CD8-positive, alpha-beta memory T cell (primary cell): ENCODE measurements around the gene MEGF6. TPM values are rescaled to one million over a fixed set of nuclear protein-coding genes. Genes with fewer than 3 reads are reported as not detected.

Experiments
- CTCF ChIA-PET: fragments of 350-600 bp; sonication (Branson Sonifier 250); formaldehyde crosslinking; loops from one replicate; lab custom pipeline; 2021; ENCODE audit warnings: antibody characterized with exemption; lab: Charles Lee
- POLR2A ChIA-PET: fragments of 350-600 bp; sonication (Branson Sonifier 250); formaldehyde crosslinking; loops from one replicate; lab custom pipeline; 2021; ENCODE audit warnings: antibody characterized with exemption; lab: Charles Lee
- DNase-seq, 5 donors: peaks; one replicate each; pipeline versions ENCODE4 v3.0.0 to v3.0.0-alpha.2; 2020 to 2022; ENCODE audit warnings: mixed read lengths in 1 of 5
- H3K27ac ChIP-seq: one replicate; pipeline ENCODE4 v1.7.0; 2013; ENCODE audit warnings: low read depth, mild to moderate bottlenecking, low read length, moderate library complexity
- H3K27me3 ChIP-seq: 2 replicates; pipeline ENCODE4 v1.7.0; 2013; ENCODE audit warnings: low read length, mild to moderate bottlenecking; ENCODE audit not compliant: insufficient read depth, poor library complexity, severe bottlenecking
- H3K36me3 ChIP-seq: 2 replicates; pipeline ENCODE4 v1.7.0; 2013; ENCODE audit warnings: mild to moderate bottlenecking, low read length, moderate library complexity; ENCODE audit not compliant: insufficient read depth
- H3K4me1 ChIP-seq: 2 replicates; pipeline ENCODE4 v1.7.0; 2013; ENCODE audit warnings: mild to moderate bottlenecking, low read length, moderate library complexity; ENCODE audit not compliant: insufficient read depth
- H3K4me3 ChIP-seq: 2 replicates; pipeline ENCODE4 v1.7.0; 2013; ENCODE audit warnings: mild to moderate bottlenecking, low read length
- H3K9me3 ChIP-seq: 2 replicates; pipeline ENCODE4 v1.7.0; 2013; ENCODE audit warnings: mild to moderate bottlenecking, low read length
- H3K27ac Mint-ChIP-seq, 8 donors: one replicate each; pipeline ENCODE4 v1.8.0; 2020 to 2021; ENCODE audit warnings: mixed read lengths in 8 of 8, mild to moderate bottlenecking in 6 of 8, inconsistent platforms in 3 of 8, moderate library complexity in 3 of 8
- H3K27me3 Mint-ChIP-seq, 2 donors: one replicate each; pipeline ENCODE4 v1.8.0; 2020 to 2021; ENCODE audit warnings: mixed read lengths in 2 of 2, mild to moderate bottlenecking in 1 of 2, moderate library complexity in 1 of 2
- H3K36me3 Mint-ChIP-seq, 3 donors: one replicate each; pipeline ENCODE4 v1.8.0; 2020 to 2021; ENCODE audit warnings: mixed read lengths in 3 of 3, inconsistent platforms in 1 of 3, mild to moderate bottlenecking in 1 of 3
- H3K4me1 Mint-ChIP-seq, 3 donors: one replicate each; pipeline ENCODE4 v1.8.0; 2020 to 2021; ENCODE audit warnings: mixed read lengths in 3 of 3, inconsistent platforms in 1 of 3, mild to moderate bottlenecking in 1 of 3
- H3K4me3 Mint-ChIP-seq, 7 donors: one replicate each; pipeline ENCODE4 v1.8.0; 2020 to 2021; ENCODE audit warnings: mixed read lengths in 7 of 7, mild to moderate bottlenecking in 6 of 7, moderate library complexity in 4 of 7, inconsistent platforms in 2 of 7
- H3K9me3 Mint-ChIP-seq, 5 donors: one replicate each; pipeline ENCODE4 v1.8.0; 2020 to 2022; ENCODE audit warnings: mixed read lengths in 5 of 5, mild to moderate bottlenecking in 3 of 5, moderate library complexity in 2 of 5, inconsistent platforms in 1 of 5
- polyA plus RNA-seq: library from polyadenylated mRNA; unstranded; fragments of 300-500 nt; fragmentation: Illumina TruSeq; gene quantifications from one replicate; pipeline ENCODE4 v1.2.3, GENCODE V29; 2021
- total RNA-seq, 2 experiments: library from RNA; stranded (reverse); gene quantifications; one replicate each; pipeline ENCODE4 v1.2.3, GENCODE V29; 2021

MEGF6 gene
- total and polyA plus RNA-seq, 3 experiments from 2014 or later, result 3.4 to 12.0 (median 10.8) TPM

GRCh38 chr1:3523980-3524379 lies 87.3 kb downstream of the MEGF6 start:
- Mint-ChIP-seq H3K4me1 (peaks cover 0 to 21% (median 0%) of the 10 kb centered on the region in 3 donors), H3K4me3 (no peak overlapping the region), H3K36me3 (peaks cover 0 to 4% (median 0%) of the 10 kb centered on the region in 3 donors), H3K9me3 (no peaks in the 10 kb centered on the region), H3K27ac (no peak overlapping the region), H3K27me3 (no peaks in the 10 kb centered on the region)
- Histone ChIP-seq H3K9me3 (no peaks in the 10 kb centered on the region), H3K4me3 (no peak overlapping the region), H3K36me3 (no peaks in the 10 kb centered on the region), H3K27me3 (no peaks in the 10 kb centered on the region), H3K4me1 (no peaks in the 10 kb centered on the region), H3K27ac (no peak overlapping the region)
- no peak for DNase-seq
- ChIA-PET POLR2A (no interaction called here), CTCF (no interaction called here)

GRCh38 chr1:3522564-3523265 lies 88.6 kb downstream of the MEGF6 start:
- Histone ChIP-seq H3K9me3 (no peaks in the 10 kb centered on the region), H3K27ac (no peak overlapping the region), H3K4me3 (no peak overlapping the region), H3K4me1 (no peaks in the 10 kb centered on the region), H3K27me3 (no peaks in the 10 kb centered on the region), H3K36me3 (no peaks in the 10 kb centered on the region)
- DNase-seq, result no peak
- H3K36me3 Mint-ChIP-seq, result peaks cover 0 to 6% (median 0%) of the 10 kb centered on the region in 3 donors
- CTCF ChIA-PET, result no interaction called here
- H3K4me1 Mint-ChIP-seq, result peaks cover 0 to 9% (median 0%) of the 10 kb centered on the region in 3 donors
- H3K27ac Mint-ChIP-seq, result no peak overlapping the region
- H3K9me3 Mint-ChIP-seq, result no peaks in the 10 kb centered on the region
- no peak overlapping the region for H3K4me3 Mint-ChIP-seq
- POLR2A ChIA-PET, result no interaction called here
- no peaks in the 10 kb centered on the region for H3K27me3 Mint-ChIP-seq

DNA sequence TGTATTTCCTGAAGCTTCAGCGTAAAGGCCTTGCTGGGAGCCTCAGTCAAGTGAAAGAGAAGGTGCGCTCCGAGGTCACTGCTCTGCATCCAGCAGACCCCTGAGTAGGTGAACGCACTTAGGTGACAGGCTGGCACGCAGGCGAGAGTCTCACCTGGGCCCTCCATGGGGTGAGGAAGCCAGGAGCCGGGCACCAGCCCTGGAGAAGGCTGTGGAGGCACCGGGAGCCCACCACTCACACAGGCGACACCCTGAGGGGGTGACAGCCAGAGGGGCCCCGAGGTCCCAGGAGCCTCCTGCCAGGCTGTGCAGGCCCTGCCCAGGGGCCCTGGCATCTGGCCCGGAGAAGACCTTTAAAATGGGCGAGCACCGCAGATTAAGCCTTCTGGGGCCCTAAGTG lies 89.2 kb downstream of the MEGF6 start:
- CTCF ChIA-PET, result no interaction called here
- no peaks in the 10 kb centered on the region for H3K9me3 Mint-ChIP-seq
- H3K27ac Mint-ChIP-seq, result no peak overlapping the region
- no peak for DNase-seq
- Histone ChIP-seq H3K4me1 (no peaks in the 10 kb centered on the region), H3K4me3 (no peak overlapping the region), H3K9me3 (no peaks in the 10 kb centered on the region), H3K36me3 (no peaks in the 10 kb centered on the region), H3K27me3 (no peaks in the 10 kb centered on the region), H3K27ac (no peak overlapping the region)
- H3K27me3 Mint-ChIP-seq, result no peaks in the 10 kb centered on the region
- peaks cover 0 to 6% (median 0%) of the 10 kb centered on the region in 3 donors for H3K36me3 Mint-ChIP-seq
- POLR2A ChIA-PET, result no interaction called here
- H3K4me3 Mint-ChIP-seq, result no peak overlapping the region
- peaks cover 0 to 8% (median 0%) of the 10 kb centered on the region in 3 donors for H3K4me1 Mint-ChIP-seq

GRCh38 chr1:3521426-3521825 lies 89.9 kb downstream of the MEGF6 start:
- Mint-ChIP-seq H3K4me3 (no peak overlapping the region), H3K9me3 (no peaks in the 10 kb centered on the region), H3K27ac (no peak overlapping the region), H3K27me3 (no peaks in the 10 kb centered on the region), H3K4me1 (peaks cover 0 to 8% (median 0%) of the 10 kb centered on the region in 3 donors), H3K36me3 (peaks cover 0 to 6% (median 0%) of the 10 kb centered on the region in 3 donors)
- Histone ChIP-seq H3K27ac (no peak overlapping the region), H3K4me3 (no peak overlapping the region), H3K4me1 (no peaks in the 10 kb centered on the region), H3K9me3 (no peaks in the 10 kb centered on the region), H3K36me3 (no peaks in the 10 kb centered on the region), H3K27me3 (no peaks in the 10 kb centered on the region)
- ChIA-PET POLR2A (no interaction called here), CTCF (no interaction called here)
- no peak for DNase-seq

- Mint-ChIP-seq H3K27ac (peak overlapping the region in 1 of 8 donors; percentile 15), H3K4me1 (peaks cover 0 to 8% (median 0%) of the 10 kb centered on the region in 3 donors), H3K36me3 (peaks cover 0 to 6% (median 0%) of the 10 kb centered on the region in 3 donors), H3K4me3 (no peak overlapping the region), H3K27me3 (no peaks in the 10 kb centered on the region), H3K9me3 (no peaks in the 10 kb centered on the region)
- H3K9me3 ChIP-seq, result no peaks in the 10 kb centered on the region
- no peak overlapping the region for H3K27ac ChIP-seq
- ChIA-PET POLR2A (no interaction called here), CTCF (no interaction called here)
- DNase-seq, result no peak
- no peak overlapping the region for H3K4me3 ChIP-seq
- no peaks in the 10 kb centered on the region for H3K4me1 ChIP-seq
- H3K27me3 ChIP-seq, result no peaks in the 10 kb centered on the region
- no peaks in the 10 kb centered on the region for H3K36me3 ChIP-seq
Measured at GRCh38 chr1:3520419-3521378, 90.6 kb downstream of the MEGF6 start.

DNA sequence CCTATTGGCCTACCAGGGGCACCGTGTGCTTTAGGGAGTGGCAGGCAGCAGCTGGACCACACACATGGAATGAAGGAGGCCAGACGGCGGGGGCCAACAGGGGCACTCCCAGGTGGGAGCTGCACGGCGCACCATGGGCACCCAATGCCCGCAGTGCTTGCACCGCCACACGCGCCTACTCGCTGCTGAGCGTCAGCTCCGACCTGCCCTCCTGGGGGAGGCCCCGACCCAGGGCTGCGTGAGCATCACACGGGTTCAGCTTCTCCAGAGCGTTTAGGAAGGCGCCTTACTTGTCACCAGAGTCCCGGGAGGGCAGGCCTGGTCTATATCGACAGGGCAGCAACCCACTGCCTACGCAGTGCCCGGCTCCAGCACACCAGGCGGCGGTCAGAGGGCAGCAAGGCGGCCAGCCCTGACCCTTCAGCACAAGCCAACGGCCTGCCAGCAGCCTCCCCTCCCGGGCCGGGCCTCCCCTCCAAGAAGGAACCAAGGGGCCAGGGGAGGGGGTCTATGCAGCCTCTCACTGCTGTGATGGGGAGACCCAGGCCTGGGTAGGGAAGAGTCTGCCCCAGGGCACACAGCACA lies 91.9 kb downstream of the MEGF6 start:
- no peaks in the 10 kb centered on the region for H3K9me3 Mint-ChIP-seq
- no peaks in the 10 kb centered on the region for H3K27me3 ChIP-seq
- H3K36me3 ChIP-seq, result no peaks in the 10 kb centered on the region
- H3K27ac ChIP-seq, result no peak overlapping the region
- H3K4me1 Mint-ChIP-seq, result peaks cover 0 to 2% (median 0%) of the 10 kb centered on the region in 3 donors
- peaks cover 0 to 2% (median 0%) of the 10 kb centered on the region in 3 donors for H3K36me3 Mint-ChIP-seq
- no peaks in the 10 kb centered on the region for H3K27me3 Mint-ChIP-seq
- H3K4me3 Mint-ChIP-seq, result no peak overlapping the region
- no peaks in the 10 kb centered on the region for H3K9me3 ChIP-seq
- H3K4me1 ChIP-seq, result no peaks in the 10 kb centered on the region
- H3K4me3 ChIP-seq, result no peak overlapping the region
- no peak overlapping the region for H3K27ac Mint-ChIP-seq
- POLR2A ChIA-PET, result no interaction called here
- CTCF ChIA-PET, result interaction anchor here (1.6 to 2.1 kb wide), 3 partner anchors 11 to 100 kb away, joined by 3 to 9 read pairs (median 9); no protein-coding TSS in a partner anchor
- DNase-seq, result no peak

GRCh38 chr1:3518756-3519155 lies 92.6 kb downstream of the MEGF6 start:
- no peaks in the 10 kb centered on the region for H3K4me1 ChIP-seq
- ChIA-PET CTCF (interaction anchor here (1.6 to 2.1 kb wide), 3 partner anchors 11 to 100 kb away, joined by 3 to 9 read pairs (median 9); no protein-coding TSS in a partner anchor), POLR2A (no interaction called here)
- H3K27me3 Mint-ChIP-seq, result no peaks in the 10 kb centered on the region
- no peaks in the 10 kb centered on the region for H3K36me3 ChIP-seq
- no peaks in the 10 kb centered on the region for H3K9me3 Mint-ChIP-seq
- no peak for DNase-seq
- H3K27me3 ChIP-seq, result no peaks in the 10 kb centered on the region
- no peak overlapping the region for H3K27ac ChIP-seq
- no peak overlapping the region for H3K27ac Mint-ChIP-seq
- H3K36me3 Mint-ChIP-seq, result peaks cover 0 to 2% (median 0%) of the 10 kb centered on the region in 3 donors
- no peaks in the 10 kb centered on the region for H3K4me1 Mint-ChIP-seq
- no peaks in the 10 kb centered on the region for H3K9me3 ChIP-seq
- H3K4me3 ChIP-seq, result no peak overlapping the region
- H3K4me3 Mint-ChIP-seq, result no peak overlapping the region
